Measurements from ENCODE around the gene MAD1L1. TPM values are rescaled to one million over a fixed set of nuclear protein-coding genes. Genes with fewer than 3 reads are reported as not detected.
"Not testable (repeated sequence)": the region's sequence is repeated elsewhere in the genome, so short reads cannot be mapped to it uniquely, and the experiment has no call there.

MAD1L1 gene
- total and polyA plus RNA-seq, 2 donors (not counting 1 experiment from before 2014, with no cell fraction given) = 9.8 to 29.4 TPM

DNA sequence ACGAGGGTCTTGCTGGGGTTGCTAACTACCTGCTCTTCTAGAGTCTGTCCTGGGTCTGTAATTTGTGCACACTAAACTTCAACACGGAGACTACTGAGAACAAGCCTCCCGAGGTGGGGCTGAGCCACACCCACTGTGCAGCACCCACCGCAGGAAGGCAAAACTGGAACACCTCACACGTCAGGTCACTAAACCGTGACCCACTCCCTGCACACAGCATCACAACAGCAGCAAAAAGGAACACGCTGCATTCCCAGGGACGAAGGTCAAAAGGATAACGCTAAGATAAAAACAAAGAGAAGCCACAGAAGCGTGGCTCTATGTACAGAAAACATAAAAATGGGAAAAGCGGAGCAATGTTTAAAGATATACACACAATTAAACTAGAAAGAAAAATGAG is 170.1 kb downstream of the MAD1L1 start:
- Histone ChIP-seq H3K36me3 (ENCODE audit: control insufficient read depth, insufficient read depth, low read length) (no peaks in the 10 kb centered on the region), H3K27ac (ENCODE audit: insufficient read depth, low read length) (no peak overlapping the region), H3K79me2 (ENCODE audit: control insufficient read depth, insufficient read depth, low read length) (no peaks in the 10 kb centered on the region), H3K27me3 (ENCODE audit: control insufficient read depth, insufficient read depth, low read length) (no peaks in the 10 kb centered on the region), H3K4me3 (replicated peaks in 1 of 4; ENCODE audit: control extremely low read depth in 1 of 4, insufficient read depth in 1 of 4, low read depth in 3 of 4, low read length in 4 of 4) (no peak overlapping the region), H3K9ac (ENCODE audit: insufficient read depth, low read length) (no peak overlapping the region), H3K4me1 (ENCODE audit: control insufficient read depth, extremely low read depth, insufficient read depth, low read length) (no peaks in the 10 kb centered on the region), H4K20me1 (ENCODE audit: control insufficient read depth, extremely low read depth, insufficient read depth, low read length) (no peaks in the 10 kb centered on the region), H3K4me2 (ENCODE audit: extremely low read depth, insufficient read depth, low read length) (no peak overlapping the region), H2AFZ (ENCODE audit: low read length) (no peak overlapping the region), H3K9me3 (ENCODE audit: control insufficient read depth, insufficient read depth, low read depth, low read length) (peaks cover 3% of the 10 kb centered on the region)
- TF ChIP-seq, protein P1, sequence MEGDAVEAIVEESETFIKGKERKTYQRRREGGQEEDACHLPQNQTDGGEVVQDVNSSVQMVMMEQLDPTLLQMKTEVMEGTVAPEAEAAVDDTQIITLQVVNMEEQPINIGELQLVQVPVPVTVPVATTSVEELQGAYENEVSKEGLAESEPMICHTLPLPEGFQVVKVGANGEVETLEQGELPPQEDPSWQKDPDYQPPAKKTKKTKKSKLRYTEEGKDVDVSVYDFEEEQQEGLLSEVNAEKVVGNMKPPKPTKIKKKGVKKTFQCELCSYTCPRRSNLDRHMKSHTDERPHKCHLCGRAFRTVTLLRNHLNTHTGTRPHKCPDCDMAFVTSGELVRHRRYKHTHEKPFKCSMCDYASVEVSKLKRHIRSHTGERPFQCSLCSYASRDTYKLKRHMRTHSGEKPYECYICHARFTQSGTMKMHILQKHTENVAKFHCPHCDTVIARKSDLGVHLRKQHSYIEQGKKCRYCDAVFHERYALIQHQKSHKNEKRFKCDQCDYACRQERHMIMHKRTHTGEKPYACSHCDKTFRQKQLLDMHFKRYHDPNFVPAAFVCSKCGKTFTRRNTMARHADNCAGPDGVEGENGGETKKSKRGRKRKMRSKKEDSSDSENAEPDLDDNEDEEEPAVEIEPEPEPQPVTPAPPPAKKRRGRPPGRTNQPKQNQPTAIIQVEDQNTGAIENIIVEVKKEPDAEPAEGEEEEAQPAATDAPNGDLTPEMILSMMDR (conservative IDR thresholded peaks at IDR 0.05 in 1 of 2, IDR thresholded peaks at IDR 0.05 in 1 of 2; ENCODE audit: low read depth in 1 of 2, low read length in 2 of 2) = no peak
- TF ChIP-seq EZH2 (IDR thresholded peaks at IDR 0.05; ENCODE audit: low read length, missing control alignments) = no peak
- no peak for DNase-seq (ENCODE audit: low read depth in 2 of 2)

DNA sequence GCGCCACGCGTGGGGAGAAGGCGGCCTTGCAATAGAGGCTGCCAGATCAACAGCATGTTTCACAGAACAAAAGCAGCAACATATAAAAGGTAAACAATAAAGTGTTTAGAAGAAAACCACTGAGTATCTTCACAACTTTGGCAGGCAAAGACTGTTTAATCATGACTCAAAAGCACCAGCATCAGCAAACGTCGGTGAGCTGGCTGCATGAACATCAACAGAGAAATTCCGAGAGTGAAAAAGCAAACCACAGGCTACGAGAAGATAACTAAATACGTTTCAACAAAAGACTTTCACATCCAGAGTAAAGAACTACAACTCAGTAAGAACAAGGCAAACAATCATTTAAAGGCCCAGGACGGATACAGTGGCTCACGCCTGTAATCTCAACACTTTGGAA is 172.0 kb downstream of the MAD1L1 start:
- Histone ChIP-seq H4K20me1 (ENCODE audit: control insufficient read depth, extremely low read depth, insufficient read depth, low read length) (no peaks in the 10 kb centered on the region), H3K27me3 (ENCODE audit: control insufficient read depth, insufficient read depth, low read length) (no peaks in the 10 kb centered on the region), H3K9ac (ENCODE audit: insufficient read depth, low read length) (no peak overlapping the region), H3K4me3 (replicated peaks in 1 of 4; ENCODE audit: control extremely low read depth in 1 of 4, insufficient read depth in 1 of 4, low read depth in 3 of 4, low read length in 4 of 4) (no peak overlapping the region), H3K36me3 (ENCODE audit: control insufficient read depth, insufficient read depth, low read length) (no peaks in the 10 kb centered on the region), H3K79me2 (ENCODE audit: control insufficient read depth, insufficient read depth, low read length) (no peaks in the 10 kb centered on the region), H3K4me2 (ENCODE audit: extremely low read depth, insufficient read depth, low read length) (no peak overlapping the region), H3K9me3 (ENCODE audit: control insufficient read depth, insufficient read depth, low read depth, low read length) (peaks cover 3% of the 10 kb centered on the region), H3K27ac (ENCODE audit: insufficient read depth, low read length) (no peak overlapping the region), H3K4me1 (ENCODE audit: control insufficient read depth, extremely low read depth, insufficient read depth, low read length) (no peaks in the 10 kb centered on the region), H2AFZ (ENCODE audit: low read length) (no peak overlapping the region)
- DNase-seq (ENCODE audit: low read depth in 2 of 2) = peak; percentile 74 to 89
- TF ChIP-seq, protein P1 (conservative IDR thresholded peaks at IDR 0.05 in 1 of 2, IDR thresholded peaks at IDR 0.05 in 1 of 2; ENCODE audit: low read depth in 1 of 2, low read length in 2 of 2) = no peak
- TF ChIP-seq EZH2 (IDR thresholded peaks at IDR 0.05; ENCODE audit: low read length, missing control alignments) = no peak

DNA sequence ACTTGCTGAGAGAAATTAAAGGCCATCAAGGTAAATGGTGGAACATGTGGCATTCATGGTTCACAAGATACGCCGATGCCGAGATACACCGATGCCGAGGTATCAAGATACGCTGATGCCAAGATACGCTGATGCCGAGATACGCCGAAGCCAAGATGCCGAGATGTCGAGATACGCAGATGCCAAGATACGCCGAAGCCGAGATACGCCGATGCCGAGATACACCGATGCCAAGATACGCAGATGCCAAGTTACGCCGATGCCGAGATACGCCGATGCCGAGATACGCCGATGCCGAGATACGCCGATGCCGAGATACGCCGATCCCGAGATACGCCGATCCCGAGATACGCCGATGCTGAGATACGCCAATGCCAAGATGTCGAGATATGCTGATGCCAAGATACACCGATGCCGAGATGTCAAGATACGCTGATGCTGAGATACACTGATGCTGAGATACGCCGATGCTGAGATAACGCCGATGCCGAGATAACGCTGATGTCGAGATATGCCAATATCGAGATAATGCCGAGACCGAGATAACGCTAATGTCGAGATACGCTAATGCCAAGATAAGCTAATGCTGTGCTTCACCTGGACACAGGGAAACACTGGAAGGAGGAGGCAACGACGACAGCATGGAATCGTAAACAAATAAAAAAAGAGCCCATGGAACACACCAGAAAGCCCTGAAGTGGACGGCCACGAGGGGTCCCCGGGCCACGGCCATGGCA is 172.6 kb downstream of the MAD1L1 start:
- no peak overlapping the region for H2AFZ ChIP-seq (ENCODE audit: low read length)
- no peak for DNase-seq (ENCODE audit: low read depth in 2 of 2)
- peaks cover 3% of the 10 kb centered on the region for H3K9me3 ChIP-seq (ENCODE audit: control insufficient read depth, insufficient read depth, low read depth, low read length)
- H4K20me1 ChIP-seq (ENCODE audit: control insufficient read depth, extremely low read depth, insufficient read depth, low read length) = no peaks in the 10 kb centered on the region
- TF ChIP-seq EZH2 (IDR thresholded peaks at IDR 0.05; ENCODE audit: low read length, missing control alignments) = no peak
- TF ChIP-seq, protein P1 (conservative IDR thresholded peaks at IDR 0.05 in 1 of 2, IDR thresholded peaks at IDR 0.05 in 1 of 2; ENCODE audit: low read depth in 1 of 2, low read length in 2 of 2) = no peak
- H3K4me2 ChIP-seq (ENCODE audit: extremely low read depth, insufficient read depth, low read length) = no peak overlapping the region
- H3K36me3 ChIP-seq (ENCODE audit: control insufficient read depth, insufficient read depth, low read length) = no peaks in the 10 kb centered on the region
- no peaks in the 10 kb centered on the region for H3K79me2 ChIP-seq (ENCODE audit: control insufficient read depth, insufficient read depth, low read length)
- no peak overlapping the region for H3K9ac ChIP-seq (ENCODE audit: insufficient read depth, low read length)
- no peak overlapping the region for H3K27ac ChIP-seq (ENCODE audit: insufficient read depth, low read length)
- H3K4me1 ChIP-seq (ENCODE audit: control insufficient read depth, extremely low read depth, insufficient read depth, low read length) = no peaks in the 10 kb centered on the region
- no peak overlapping the region for H3K4me3 ChIP-seq (replicated peaks in 1 of 4; ENCODE audit: control extremely low read depth in 1 of 4, insufficient read depth in 1 of 4, low read depth in 3 of 4, low read length in 4 of 4)
- no peaks in the 10 kb centered on the region for H3K27me3 ChIP-seq (ENCODE audit: control insufficient read depth, insufficient read depth, low read length)

DNA sequence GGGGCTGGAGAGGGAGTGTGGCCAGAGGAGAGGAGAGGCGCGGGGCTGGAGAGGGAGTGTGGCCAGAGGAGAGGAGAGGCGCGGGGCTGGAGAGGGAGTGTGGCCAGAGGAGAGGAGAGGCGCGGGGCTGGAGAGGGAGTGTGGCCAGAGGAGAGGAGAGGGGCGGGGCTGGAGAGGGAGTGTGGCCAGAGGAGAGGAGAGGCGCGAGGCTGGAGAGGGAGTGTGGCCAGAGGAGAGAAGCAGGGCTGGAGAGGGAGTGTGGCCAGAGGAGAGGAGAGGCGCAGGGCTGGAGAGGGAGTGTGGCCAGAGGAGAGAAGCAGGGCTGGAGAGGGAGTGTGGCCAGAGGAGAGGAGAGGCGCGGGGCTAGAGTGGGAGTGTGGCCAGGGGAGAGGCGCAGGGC is 174.5 kb downstream of the MAD1L1 start:
- not testable (repeated sequence) for H3K36me3 ChIP-seq (ENCODE audit: control insufficient read depth, insufficient read depth, low read length); H3K27me3 ChIP-seq (ENCODE audit: control insufficient read depth, insufficient read depth, low read length); H2AFZ ChIP-seq (ENCODE audit: low read length); H3K9me3 ChIP-seq (ENCODE audit: control insufficient read depth, insufficient read depth, low read depth, low read length); H4K20me1 ChIP-seq (ENCODE audit: control insufficient read depth, extremely low read depth, insufficient read depth, low read length); H3K4me2 ChIP-seq (ENCODE audit: extremely low read depth, insufficient read depth, low read length); H3K79me2 ChIP-seq (ENCODE audit: control insufficient read depth, insufficient read depth, low read length); H3K4me1 ChIP-seq (ENCODE audit: control insufficient read depth, extremely low read depth, insufficient read depth, low read length); H3K27ac ChIP-seq (ENCODE audit: insufficient read depth, low read length); H3K4me3 ChIP-seq (replicated peaks in 1 of 4; ENCODE audit: control extremely low read depth in 1 of 4, insufficient read depth in 1 of 4, low read depth in 3 of 4, low read length in 4 of 4); H3K9ac ChIP-seq (ENCODE audit: insufficient read depth, low read length)
- DNase-seq (ENCODE audit: low read depth in 2 of 2) = peak in 1 of 2 donors; percentile 28

Measured in fibroblast of lung (primary cell).